GM12875 (cell line): ENCODE results near the gene MRGPRF.

ENCODE experiments used
- H3K4me3 ChIP-seq: one replicate; pipeline ENCODE4 v1.5.1; 2011; ENCODE audit warnings: low read depth, low read length, control low read depth
- CTCF ChIP-seq: IDR thresholded peaks from 2 replicates; pipeline ENCODE4 v1.5.1; 2011; ENCODE audit warnings: low read depth, mild to moderate bottlenecking, control low read depth, inconsistent platforms, low read length, moderate library complexity, borderline replicate concordance; ENCODE audit not compliant: insufficient read depth

The MRGPRF gene

GRCh38 chr11:69048694-69049489, 35.8 kb upstream of the MRGPRF start, which contains the start of gene TPCN2:
Gene TPCN2, plus strand, starts transcription at chr11:69048932. Its CDS starts 66 bp downstream, at chr11:69048998.
- H3K4me3 ChIP-seq: peak within 1 kb of the TSS; percentile 98
- TF ChIP-seq CTCF: no peak

GRCh38 chr11:69048031-69048693, 35.1 kb upstream of the MRGPRF start:
- H3K4me3 ChIP-seq: no peak overlapping the region
- no peak for TF ChIP-seq CTCF

GRCh38 chr11:69044111-69045013, 31.3 kb upstream of the MRGPRF start:
- peak; percentile 33; the same call in 1 of the 2 replicates for TF ChIP-seq CTCF
- no peak overlapping the region for H3K4me3 ChIP-seq

GRCh38 chr11:69041516-69041915, 28.5 kb upstream of the MRGPRF start:
- no peak overlapping the region for H3K4me3 ChIP-seq
- TF ChIP-seq CTCF: no peak

GRCh38 chr11:69040581-69041260, 27.7 kb upstream of the MRGPRF start:
- no peak overlapping the region for H3K4me3 ChIP-seq
- no peak for TF ChIP-seq CTCF

- no peak overlapping the region for H3K4me3 ChIP-seq
- TF ChIP-seq CTCF: no peak
These were observed 27.0 kb upstream of the MRGPRF start for GRCh38 chr11:69040051-69040450.
